A673 (cell line): Measurements from ENCODE around the gene EIF4EBP3. TPM values are rescaled to one million over a fixed set of nuclear protein-coding genes. Genes with fewer than 3 reads are reported as not detected.
A peak's percentile ranks its signal among the peaks of the same experiment; 100 is the strongest.
"Not testable (repeated sequence)": the region's sequence is repeated elsewhere in the genome, so short reads cannot be mapped to it uniquely, and the experiment has no call there.

Experiments
- BruUV-seq: library from RNA; stranded (reverse); fragments of 400-500 nt; replicated peaks from 2 replicates; lab custom pipeline; 2021; lab: Mats Ljungman, UMichigan
- CTCF ChIA-PET: fragments of 300-600 bp; sonication (Branson Sonifier 250); formaldehyde crosslinking; loops from one replicate; lab custom pipeline; 2022; ENCODE audit warnings: antibody characterized with exemption; lab: Charles Lee
- POLR2A ChIA-PET: fragments of 300-600 bp; sonication (Branson Sonifier 250); formaldehyde crosslinking; loops from one replicate; lab custom pipeline; 2022; ENCODE audit warnings: antibody characterized with exemption; ENCODE audit not compliant: low non-redundant PET; lab: Charles Lee
- DNase-seq: peaks from one replicate; pipeline ENCODE4 v3.0.0-alpha.2; 2015; ENCODE audit warnings: low spot score
- H3K27ac ChIP-seq: fragments of 200-600 bp; sonication (generic); 2 replicates; pipeline ENCODE4 v1.5.1; 2016; ENCODE audit warnings: mixed run types, low read depth, mild to moderate bottlenecking, mixed read lengths, antibody characterized with exemption, low read length; ENCODE audit not compliant: poor library complexity, severe bottlenecking
- H3K27me3 ChIP-seq: fragments of 200-600 bp; sonication (generic); replicated peaks from 2 replicates; pipeline ENCODE4 v1.6.1; 2017; ENCODE audit warnings: mixed run types, low read depth, mild to moderate bottlenecking, mixed read lengths, antibody characterized with exemption, low read length; ENCODE audit not compliant: insufficient read depth, poor library complexity
- H3K36me3 ChIP-seq: fragments of 200-600 bp; sonication (generic); 2 replicates; pipeline ENCODE4 v1.6.1; 2016; ENCODE audit warnings: mixed run types, mild to moderate bottlenecking, mixed read lengths, antibody characterized with exemption, low read length; ENCODE audit not compliant: insufficient read depth, poor library complexity, severe bottlenecking
- H3K4me1 ChIP-seq: fragments of 200-600 bp; sonication (generic); 2 replicates; pipeline ENCODE4 v1.6.1; 2017; ENCODE audit warnings: mixed run types, mild to moderate bottlenecking, mixed read lengths, antibody characterized with exemption, low read length; ENCODE audit not compliant: insufficient read depth, poor library complexity, severe bottlenecking
- H3K4me3 ChIP-seq: fragments of 200-600 bp; sonication (generic); 2 replicates; pipeline ENCODE4 v1.5.1; 2016; ENCODE audit warnings: low read depth, mixed run types, mild to moderate bottlenecking, mixed read lengths, low read length; ENCODE audit not compliant: poor library complexity, severe bottlenecking
- H3K9me3 ChIP-seq: fragments of 200-600 bp; sonication (generic); 2 replicates; pipeline ENCODE4 v1.6.1; 2016; ENCODE audit warnings: mixed run types, low read depth, mild to moderate bottlenecking, mixed read lengths, antibody characterized with exemption, low read length; ENCODE audit not compliant: poor library complexity, severe bottlenecking
- CTCF ChIP-seq: fragments of 300-800, 200-600 bp; sonication (generic); conservative IDR thresholded peaks from 2 replicates; pipeline ENCODE4 v1.5.1; 2017; ENCODE audit warnings: low read depth, mild to moderate bottlenecking, antibody characterized with exemption, low read length, moderate library complexity, mixed read lengths
- EZH2 ChIP-seq: fragments of 200-600 bp; sonication (generic); IDR thresholded peaks from 2 replicates; pipeline ENCODE4 v1.6.1; 2017; ENCODE audit warnings: borderline replicate concordance, low read depth, mild to moderate bottlenecking, mixed read lengths, antibody characterized with exemption, low read length; ENCODE audit not compliant: poor library complexity, severe bottlenecking
- intact Hi-C: fragments of 100-400 bp; cut with micrococcal nuclease; formaldehyde crosslinking; loops from one replicate; pipeline ENCODE4 v1.10.0; 2022; ENCODE audit not compliant: unreplicated experiment
- total RNA-seq: library from RNA; stranded (reverse); gene quantifications from 2 replicates; pipeline ENCODE4 v1.2.3, GENCODE V29; 2021

The EIF4EBP3 gene
- total RNA-seq, 1 experiment from 2014 or later, result 7.6 TPM

GRCh38 chr5:140591747-140592372, 44.4 kb downstream of the EIF4EBP3 start:
- POLR2A ChIA-PET, result interaction anchor here (0.5 kb wide), 1 partner anchor 117 kb away, joined by 7 read pairs; no protein-coding TSS in a partner anchor
- CTCF ChIA-PET, result no interaction called here

GRCh38 chr5:140593070-140593469, 45.6 kb downstream of the EIF4EBP3 start:
- H3K36me3 ChIP-seq, intact Hi-C loops, H3K27ac ChIP-seq, H3K9me3 ChIP-seq, H3K27me3 ChIP-seq, DNase-seq, POLR2A ChIA-PET, BruUV-seq, H3K4me3 ChIP-seq, H3K4me1 ChIP-seq, CTCF ChIA-PET: not testable (repeated sequence)

More at GRCh38 chr5:140591747-140592372, 44.4 kb downstream of the EIF4EBP3 start:
- no peaks in the 10 kb centered on the region for H3K27me3 ChIP-seq
- H3K27ac ChIP-seq, result no peak overlapping the region
- no peaks in the 10 kb centered on the region for H3K4me1 ChIP-seq
- no peaks in the 10 kb centered on the region for H3K36me3 ChIP-seq
- H3K9me3 ChIP-seq, result no peaks in the 10 kb centered on the region
- no peak overlapping the region for H3K4me3 ChIP-seq
- intact Hi-C loops, result no loop called here
- DNase-seq, result peak; percentile 59
- TF ChIP-seq EZH2 (no peak), CTCF (no peak)
- no TSS peak for BruUV-seq

GRCh38 chr5:140594169-140594568, 46.7 kb downstream of the EIF4EBP3 start:
- POLR2A ChIA-PET, result no interaction called here
- H3K4me1 ChIP-seq, result no peaks in the 10 kb centered on the region
- H3K4me3 ChIP-seq, result no peak overlapping the region
- H3K27ac ChIP-seq, result no peak overlapping the region
- CTCF ChIA-PET, result no interaction called here
- intact Hi-C loops, result no loop called here
- no peaks in the 10 kb centered on the region for H3K9me3 ChIP-seq
- no peaks in the 10 kb centered on the region for H3K36me3 ChIP-seq
- H3K27me3 ChIP-seq, result no peaks in the 10 kb centered on the region
- DNase-seq, result no peak
- TF ChIP-seq EZH2 (no peak), CTCF (no peak)
- no TSS peak for BruUV-seq
